Lower lobe of right lung (tissue), 2 donors: Measurements from ENCODE around the gene SLC38A10. TPM values are rescaled to one million over a fixed set of nuclear protein-coding genes. Genes with fewer than 3 reads are reported as not detected.

Source experiments
- ATAC-seq, 2 donors: fragments of 200-7000 bp; cut with Tn5 transposase; one replicate each; pipeline ENCODE4 v1.9.1; 2020 to 2022; ENCODE audit warnings: mild to moderate bottlenecking in 2 of 2, moderate library complexity in 2 of 2
- DNase-seq: peaks from one replicate; pipeline ENCODE4 v3.0.0-alpha.2; 2020
- H3K27ac ChIP-seq: fragments of 200-600 bp; one replicate; pipeline ENCODE4 v1.8.0; 2022
- H3K27me3 ChIP-seq: fragments of 200-600 bp; one replicate; pipeline ENCODE4 v1.8.0; 2022; ENCODE audit warnings: low read depth
- H3K36me3 ChIP-seq: fragments of 200-600 bp; one replicate; pipeline ENCODE4 v1.8.0; 2022; ENCODE audit warnings: mild to moderate bottlenecking
- H3K4me1 ChIP-seq: fragments of 200-600 bp; one replicate; pipeline ENCODE4 v1.8.0; 2022
- H3K4me3 ChIP-seq: fragments of 200-600 bp; one replicate; pipeline ENCODE4 v1.8.0; 2022; ENCODE audit warnings: mild to moderate bottlenecking
- H3K9me3 ChIP-seq: fragments of 200-600 bp; one replicate; pipeline ENCODE4 v1.8.0; 2022
- intact Hi-C: fragments of 100-400 bp; cut with DNase I; formaldehyde crosslinking; loops from one replicate; pipeline ENCODE4 v1.11.0; 2022
- total RNA-seq: library from RNA; stranded (reverse); fragmentation: NEBNext Ultra II Directional; extraction: Animal tissue kit (Norgen Biotek cat#: 25700); gene quantifications from one replicate; pipeline ENCODE4 v1.2.1, GENCODE V29; 2021
- TF ChIP-seq, protein P1 (sequence below): fragments of 200-600 bp; IDR thresholded peaks from one replicate; pipeline ENCODE4 v1.8.0; 2022; ENCODE audit warnings: antibody characterized with exemption, mild to moderate bottlenecking
- donor health status: DM: no; HTN: yes; CAD: no; lungs with severe emphysema.

The SLC38A10 gene
- total RNA-seq, 1 donor from 2014 or later = 98.1 TPM

DNA sequence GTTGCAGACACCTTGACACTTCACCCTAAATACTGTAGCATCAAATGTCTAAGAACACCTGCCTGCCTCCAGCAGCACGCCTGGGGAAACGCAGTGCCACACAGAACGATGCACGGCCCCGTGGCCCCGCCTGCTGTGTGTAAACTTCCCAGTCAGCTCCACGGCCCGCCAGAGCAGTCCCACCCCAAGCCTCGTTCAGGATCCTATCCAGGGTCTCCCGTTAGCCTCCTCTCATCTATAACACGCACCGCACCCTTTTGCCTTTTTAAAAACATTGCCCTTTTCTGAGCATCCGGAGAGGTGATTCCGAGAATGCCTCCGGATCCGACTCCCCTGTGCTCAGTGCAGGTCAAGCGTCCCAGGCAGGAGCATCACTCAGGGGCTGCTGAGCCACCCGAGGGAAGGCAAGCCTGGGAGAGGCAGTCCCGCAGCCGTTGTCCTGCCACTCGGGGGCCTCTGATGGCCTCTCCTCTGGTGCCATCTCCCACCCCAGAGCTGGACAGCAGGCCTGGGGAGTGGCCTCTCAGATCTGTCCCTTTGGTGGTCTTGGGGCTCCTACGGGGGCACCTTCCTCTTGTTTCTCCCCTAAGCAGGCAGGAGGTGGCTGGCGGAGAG is 37.9 kb upstream of the SLC38A10 start:
- ATAC-seq = no peak
- no peak for DNase-seq
- Histone ChIP-seq H3K36me3 (no peaks in the 10 kb centered on the region), H3K4me3 (no peak overlapping the region), H3K27me3 (no peaks in the 10 kb centered on the region), H3K9me3 (no peaks in the 10 kb centered on the region), H3K4me1 (peaks cover 58% of the 10 kb centered on the region), H3K27ac (no peak overlapping the region)
- intact Hi-C loops = no loop called here
- TF ChIP-seq, protein P1, sequence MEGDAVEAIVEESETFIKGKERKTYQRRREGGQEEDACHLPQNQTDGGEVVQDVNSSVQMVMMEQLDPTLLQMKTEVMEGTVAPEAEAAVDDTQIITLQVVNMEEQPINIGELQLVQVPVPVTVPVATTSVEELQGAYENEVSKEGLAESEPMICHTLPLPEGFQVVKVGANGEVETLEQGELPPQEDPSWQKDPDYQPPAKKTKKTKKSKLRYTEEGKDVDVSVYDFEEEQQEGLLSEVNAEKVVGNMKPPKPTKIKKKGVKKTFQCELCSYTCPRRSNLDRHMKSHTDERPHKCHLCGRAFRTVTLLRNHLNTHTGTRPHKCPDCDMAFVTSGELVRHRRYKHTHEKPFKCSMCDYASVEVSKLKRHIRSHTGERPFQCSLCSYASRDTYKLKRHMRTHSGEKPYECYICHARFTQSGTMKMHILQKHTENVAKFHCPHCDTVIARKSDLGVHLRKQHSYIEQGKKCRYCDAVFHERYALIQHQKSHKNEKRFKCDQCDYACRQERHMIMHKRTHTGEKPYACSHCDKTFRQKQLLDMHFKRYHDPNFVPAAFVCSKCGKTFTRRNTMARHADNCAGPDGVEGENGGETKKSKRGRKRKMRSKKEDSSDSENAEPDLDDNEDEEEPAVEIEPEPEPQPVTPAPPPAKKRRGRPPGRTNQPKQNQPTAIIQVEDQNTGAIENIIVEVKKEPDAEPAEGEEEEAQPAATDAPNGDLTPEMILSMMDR = no peak

DNA sequence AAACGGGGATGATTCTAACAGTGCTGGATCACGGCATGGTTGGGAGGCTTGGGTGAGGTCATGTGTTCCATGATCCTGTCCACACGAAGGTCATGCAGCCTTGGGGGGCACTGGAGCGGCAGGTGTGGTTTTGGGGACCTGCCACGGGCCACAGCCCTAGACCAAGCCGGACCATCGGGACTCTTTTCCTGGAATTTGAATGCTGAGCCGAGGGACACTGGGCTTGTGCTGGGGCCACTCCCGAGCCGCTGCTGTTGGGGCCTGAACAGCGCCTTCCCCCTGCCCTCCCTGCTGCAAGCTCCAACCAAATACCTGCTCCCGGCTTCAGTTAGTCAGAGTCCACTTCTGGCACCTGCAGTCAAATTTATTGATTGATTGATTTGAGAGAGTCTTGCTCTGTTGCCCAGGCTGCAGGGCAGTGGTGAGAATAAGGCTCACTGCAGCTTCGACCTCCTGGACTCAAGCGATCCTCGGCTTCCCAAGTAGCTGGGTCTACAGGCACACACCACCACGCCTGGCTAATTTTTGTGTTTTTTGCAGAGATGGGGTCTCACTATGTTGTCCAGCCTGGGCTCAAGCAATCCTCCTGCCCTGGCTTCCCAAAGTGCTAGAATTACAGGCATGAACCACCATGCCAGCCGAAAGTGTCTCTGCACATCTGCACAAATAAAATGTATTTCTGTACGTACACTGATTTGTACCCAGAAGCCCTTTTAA is 37.2 kb upstream of the SLC38A10 start:
- Histone ChIP-seq H3K27me3 (no peaks in the 10 kb centered on the region), H3K4me1 (peaks cover 57% of the 10 kb centered on the region), H3K9me3 (no peaks in the 10 kb centered on the region), H3K36me3 (no peaks in the 10 kb centered on the region), H3K4me3 (no peak overlapping the region), H3K27ac (no peak overlapping the region)
- intact Hi-C loops = no loop called here
- ATAC-seq = no peak
- TF ChIP-seq, protein P1 = no peak
- DNase-seq = no peak

DNA sequence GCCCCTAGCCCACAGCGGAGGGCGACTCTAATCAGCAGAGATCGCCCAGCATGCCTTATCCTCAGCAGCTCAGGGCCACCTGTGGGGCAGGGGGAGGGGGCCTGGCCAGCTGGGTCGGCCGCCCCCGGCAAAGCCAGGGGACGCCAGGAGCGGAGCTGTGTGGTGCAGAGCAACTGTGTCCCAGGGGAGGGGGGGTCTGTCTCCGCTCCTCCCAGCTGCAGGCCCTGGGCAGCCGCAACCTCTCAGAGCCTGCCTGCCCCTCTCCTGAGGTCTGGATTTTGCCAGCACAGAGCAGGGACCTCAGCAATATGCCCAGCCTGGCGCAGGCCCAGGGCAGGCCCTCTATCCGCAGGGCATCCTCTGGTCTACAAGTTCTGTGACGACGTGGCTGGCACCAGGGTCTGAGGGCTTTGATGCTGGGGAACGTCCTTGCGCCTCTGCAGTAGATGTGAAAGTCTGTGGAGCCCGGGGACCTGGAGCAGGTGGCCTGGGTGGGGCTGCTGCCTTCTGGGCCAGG is 36.5 kb upstream of the SLC38A10 start:
- intact Hi-C loops = no loop called here
- no peaks in the 10 kb centered on the region for H3K27me3 ChIP-seq
- H3K4me3 ChIP-seq = no peak overlapping the region
- ATAC-seq (no peak), DNase-seq (no peak)
- H3K27ac ChIP-seq = peak overlapping the region; percentile 83
- TF ChIP-seq, protein P1 = no peak
- no peaks in the 10 kb centered on the region for H3K36me3 ChIP-seq
- no peaks in the 10 kb centered on the region for H3K9me3 ChIP-seq
- H3K4me1 ChIP-seq = peaks cover 51% of the 10 kb centered on the region

DNA sequence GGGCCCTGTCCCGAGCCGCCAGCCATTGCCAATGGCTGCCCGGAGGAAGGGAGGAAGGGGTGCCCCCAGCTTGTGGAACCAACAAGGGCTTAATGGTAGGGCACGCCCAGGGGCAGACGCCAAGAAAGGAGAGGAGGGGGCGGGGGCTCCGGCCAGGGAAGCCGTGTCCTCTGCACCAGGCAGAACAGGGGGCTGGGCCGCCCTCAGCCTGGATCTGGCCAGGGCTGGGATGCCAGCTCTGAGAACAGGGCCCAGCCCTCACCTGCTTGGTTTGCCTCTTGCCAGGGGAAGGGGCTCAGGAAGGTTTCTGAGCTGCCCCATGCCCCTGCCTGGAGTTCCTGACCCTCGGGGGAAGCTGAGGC is 35.8 kb upstream of the SLC38A10 start:
- Histone ChIP-seq H3K9me3 (no peaks in the 10 kb centered on the region), H3K4me1 (peaks cover 57% of the 10 kb centered on the region), H3K36me3 (no peaks in the 10 kb centered on the region), H3K27me3 (no peaks in the 10 kb centered on the region), H3K27ac (peak overlapping the region; percentile 83), H3K4me3 (no peak overlapping the region)
- intact Hi-C loops = no loop called here
- TF ChIP-seq, protein P1 = no peak
- no peak for ATAC-seq
- no peak for DNase-seq

DNA sequence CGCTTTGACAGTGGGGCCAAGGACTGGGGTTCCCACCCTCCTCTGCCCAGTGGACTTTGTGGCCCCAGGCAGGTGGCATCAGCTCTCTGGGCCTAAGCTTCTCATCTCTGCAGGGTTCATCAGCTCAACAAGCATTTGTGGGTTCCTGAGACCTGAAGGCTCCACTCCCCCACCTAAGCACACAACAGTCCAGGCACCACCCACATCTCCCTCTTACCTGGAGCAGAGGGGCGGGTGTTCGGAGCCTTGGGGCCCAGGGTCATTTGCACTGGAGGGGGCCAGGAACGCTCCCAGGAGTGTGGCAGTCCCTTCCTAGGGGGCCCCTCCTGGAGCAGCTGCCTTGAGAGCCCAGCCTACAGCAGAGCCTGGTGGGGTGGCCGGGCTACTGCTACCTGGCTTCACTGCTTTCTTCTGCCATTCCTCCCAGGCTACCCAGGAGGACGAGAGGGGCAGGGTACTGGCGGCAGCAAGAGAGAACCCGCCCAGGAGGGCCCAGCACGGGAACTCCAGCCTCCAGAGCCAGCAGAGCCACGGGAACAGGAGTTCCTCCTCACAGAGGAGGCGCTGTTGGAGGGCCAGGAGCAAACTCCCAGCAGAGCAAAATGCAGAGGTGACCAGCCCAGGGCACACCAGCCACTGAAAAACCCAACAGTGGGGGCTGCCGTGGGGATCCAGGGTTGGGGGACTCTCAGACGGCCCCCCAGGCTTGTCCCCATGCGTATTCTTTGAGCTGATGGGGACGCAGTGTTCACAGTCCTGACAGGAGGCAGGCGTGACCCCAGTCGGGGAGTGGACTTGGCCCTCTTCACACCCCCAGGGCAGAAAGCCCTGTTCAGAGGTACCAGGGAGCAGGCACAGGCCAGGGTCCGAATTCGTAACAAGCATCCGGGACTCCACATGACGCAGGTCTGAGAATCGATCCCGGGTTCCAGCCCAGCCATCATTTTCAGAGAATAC is 35.1 kb upstream of the SLC38A10 start:
- Histone ChIP-seq H3K27me3 (no peaks in the 10 kb centered on the region), H3K4me3 (peak overlapping the region; percentile 17), H3K4me1 (peaks cover 63% of the 10 kb centered on the region), H3K27ac (peak overlapping the region; percentile 83), H3K36me3 (no peaks in the 10 kb centered on the region), H3K9me3 (no peaks in the 10 kb centered on the region)
- no peak for DNase-seq
- intact Hi-C loops = no loop called here
- peak; percentile 39 to 51 for ATAC-seq
- TF ChIP-seq, protein P1 = no peak
